Stimulated activated CD8-positive, alpha-beta memory T cell treated with anti-CD3 and anti-CD28 coated beads, Interleukin-4, amount 100 ng/mL, for 48 hours (primary cell): ENCODE data around the gene MBD3.
A peak's percentile ranks its signal among the peaks of the same experiment; 100 is the strongest.
"Not testable (repeated sequence)": the region's sequence is repeated elsewhere in the genome, so short reads cannot be mapped to it uniquely, and the experiment has no call there.

ENCODE experiments used
- DNase-seq: peaks from one replicate; pipeline ENCODE4 v3.0.0-alpha.2; 2020

Gene MBD3, protein sequence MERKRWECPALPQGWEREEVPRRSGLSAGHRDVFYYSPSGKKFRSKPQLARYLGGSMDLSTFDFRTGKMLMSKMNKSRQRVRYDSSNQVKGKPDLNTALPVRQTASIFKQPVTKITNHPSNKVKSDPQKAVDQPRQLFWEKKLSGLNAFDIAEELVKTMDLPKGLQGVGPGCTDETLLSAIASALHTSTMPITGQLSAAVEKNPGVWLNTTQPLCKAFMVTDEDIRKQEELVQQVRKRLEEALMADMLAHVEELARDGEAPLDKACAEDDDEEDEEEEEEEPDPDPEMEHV

GRCh38 chr19:1592755-1593500 is at the start of gene MBD3:
MBD3 (minus strand) TSS chr19:1592865; CDS start chr19:1592631, 234 bp downstream.
- peak; percentile 88 for DNase-seq

- DNase-seq = not testable (repeated sequence)
These were observed 48.3 kb upstream of the MBD3 start for GRCh38 chr19:1640893-1641448.

- DNase-seq = no peak
These were observed 43.9 kb upstream of the MBD3 start for GRCh38 chr19:1636325-1637236.

DNA sequence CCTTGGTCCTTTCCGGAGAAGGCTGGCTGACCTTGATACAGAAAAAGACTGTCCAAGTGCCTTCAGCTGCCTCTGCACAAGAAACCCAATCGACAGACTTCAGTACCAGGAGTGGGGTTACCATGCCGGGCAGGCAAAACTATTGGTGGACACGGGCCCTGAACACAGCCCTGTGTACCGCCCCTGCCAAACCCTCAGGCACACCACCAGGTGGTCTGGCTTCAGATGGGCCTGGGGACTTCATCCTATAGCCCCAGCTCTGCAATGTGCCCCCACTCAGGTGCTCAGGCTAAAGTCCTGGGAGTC is 42.2 kb upstream of the MBD3 start:
- DNase-seq = no peak

GRCh38 chr19:1634242-1634937 is 41.7 kb upstream of the MBD3 start:
- no peak for DNase-seq

GRCh38 chr19:1633269-1633826 is 40.7 kb upstream of the MBD3 start:
- DNase-seq = no peak

GRCh38 chr19:1632462-1633268 is 40.0 kb upstream of the MBD3 start:
- DNase-seq = no peak

- DNase-seq = no peak
These were observed 39.0 kb upstream of the MBD3 start for GRCh38 chr19:1631557-1632100.

GRCh38 chr19:1630811-1631210 is 38.1 kb upstream of the MBD3 start:
- DNase-seq = no peak

DNA sequence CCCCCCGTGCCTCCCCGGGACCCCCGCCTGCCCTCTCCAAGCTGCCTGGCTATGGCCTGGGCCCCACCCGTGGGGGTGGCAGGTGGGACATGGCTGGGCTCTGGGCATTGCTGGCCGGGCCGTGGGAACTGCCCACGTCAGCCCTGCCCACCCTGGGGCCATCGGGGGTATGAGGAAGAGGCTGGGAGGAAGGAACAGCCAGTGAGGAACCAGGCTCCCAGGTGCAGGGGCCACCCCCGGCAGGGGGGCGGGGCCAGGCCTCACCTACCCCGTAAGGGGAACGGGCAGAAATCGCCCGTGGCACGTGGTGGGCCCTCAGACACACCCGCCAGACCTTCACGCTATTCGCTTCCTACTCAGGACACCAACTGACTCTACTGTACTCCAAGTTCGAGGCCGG is 37.3 kb upstream of the MBD3 start:
- no peak for DNase-seq

GRCh38 chr19:1629256-1629808 is 36.7 kb upstream of the MBD3 start:
- no peak for DNase-seq

DNA sequence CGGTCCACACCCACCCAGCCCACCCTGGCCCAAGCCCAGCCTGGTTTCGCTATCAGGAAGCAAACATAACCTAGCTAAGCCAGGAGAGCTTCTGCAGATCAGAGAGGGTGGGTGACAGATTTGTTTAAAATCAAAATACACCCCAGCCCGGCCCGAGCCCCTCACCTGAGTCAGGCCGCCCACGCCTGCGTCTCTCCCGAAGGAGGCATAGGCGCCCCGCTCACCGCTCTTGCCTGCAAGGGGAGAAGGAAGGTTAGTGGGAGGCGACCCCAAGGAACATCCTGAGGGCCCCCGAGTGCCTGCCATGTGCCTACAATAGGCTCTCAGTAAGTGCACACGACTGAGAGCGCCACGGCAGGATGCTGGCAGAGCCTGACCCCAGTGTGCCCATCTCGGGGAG is 34.5 kb upstream of the MBD3 start:
- DNase-seq = no peak

DNA sequence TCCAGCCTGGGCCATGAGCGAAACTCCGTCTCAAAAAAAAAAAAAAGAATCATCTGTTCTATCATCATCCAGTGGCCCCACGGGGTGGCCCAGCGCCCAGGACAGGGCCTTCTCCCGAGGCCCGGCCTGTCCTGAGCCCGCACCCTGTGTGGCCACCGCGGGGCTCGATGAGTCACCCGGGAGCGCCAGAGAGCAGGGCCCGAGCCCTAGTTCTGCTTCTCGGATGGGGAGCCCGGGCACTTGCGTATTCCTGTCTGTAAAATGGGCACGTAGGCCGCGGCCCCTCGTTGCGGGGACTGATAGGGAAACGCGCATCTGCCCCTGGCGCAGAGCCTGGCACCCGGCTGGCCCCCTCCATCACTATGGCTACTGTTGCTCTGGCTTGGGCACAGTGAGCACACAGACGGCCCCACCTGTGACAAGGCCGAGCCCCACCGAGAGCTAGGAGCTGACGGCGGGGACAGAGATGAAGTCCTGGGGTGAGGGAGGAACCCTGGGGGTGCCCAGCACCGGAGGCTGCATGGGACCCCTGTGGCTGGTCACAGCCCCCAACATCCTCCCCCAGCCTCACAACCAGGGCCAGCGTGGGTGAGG is 33.8 kb upstream of the MBD3 start:
- no peak for DNase-seq

DNA sequence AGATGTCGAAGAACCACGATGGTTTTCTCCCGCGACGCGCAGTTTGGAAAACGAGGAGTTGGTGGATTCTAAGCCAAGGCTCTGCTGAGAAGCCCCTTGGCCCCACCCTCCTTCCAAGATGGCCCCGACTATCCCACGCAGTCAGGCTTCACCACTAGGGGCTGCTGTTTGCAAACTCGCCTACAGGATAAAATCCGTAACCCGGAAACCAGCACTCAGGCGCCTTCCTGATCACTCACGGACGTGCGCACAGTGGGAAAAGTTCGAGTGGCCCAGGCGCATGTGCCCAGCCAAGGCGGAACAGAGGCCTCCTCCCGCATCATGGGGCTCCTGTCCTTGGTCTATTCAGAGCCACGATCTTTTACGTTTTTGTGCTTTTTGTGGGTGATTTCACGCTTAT is 31.8 kb upstream of the MBD3 start:
- DNase-seq = peak; percentile 73

- DNase-seq = no peak
These were observed 29.9 kb upstream of the MBD3 start for GRCh38 chr19:1622541-1622940.

GRCh38 chr19:1622007-1622406 is 29.3 kb upstream of the MBD3 start:
- DNase-seq = no peak

DNA sequence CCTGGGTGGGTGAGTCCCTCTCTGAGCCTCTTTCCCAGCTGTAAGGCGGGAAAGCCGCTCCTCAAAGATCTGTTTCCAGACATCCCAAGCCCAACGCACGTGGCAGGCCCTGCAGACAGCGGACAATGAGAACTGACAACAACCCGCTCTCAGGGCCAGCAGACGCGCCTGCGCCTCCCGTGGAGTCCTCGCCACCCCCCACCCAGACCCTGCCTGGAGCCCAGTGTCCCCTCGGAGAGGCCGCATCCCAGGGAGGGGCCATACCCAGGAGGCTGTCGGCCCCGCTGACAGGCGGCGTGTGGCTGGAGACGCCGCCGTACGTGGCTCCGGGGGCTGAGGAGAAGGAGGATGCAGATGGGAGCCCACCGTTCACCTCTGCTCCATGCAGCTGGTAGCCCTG is 28.9 kb upstream of the MBD3 start:
- DNase-seq = no peak

GRCh38 chr19:1621021-1621420 is 28.4 kb upstream of the MBD3 start:
- DNase-seq = no peak

DNA sequence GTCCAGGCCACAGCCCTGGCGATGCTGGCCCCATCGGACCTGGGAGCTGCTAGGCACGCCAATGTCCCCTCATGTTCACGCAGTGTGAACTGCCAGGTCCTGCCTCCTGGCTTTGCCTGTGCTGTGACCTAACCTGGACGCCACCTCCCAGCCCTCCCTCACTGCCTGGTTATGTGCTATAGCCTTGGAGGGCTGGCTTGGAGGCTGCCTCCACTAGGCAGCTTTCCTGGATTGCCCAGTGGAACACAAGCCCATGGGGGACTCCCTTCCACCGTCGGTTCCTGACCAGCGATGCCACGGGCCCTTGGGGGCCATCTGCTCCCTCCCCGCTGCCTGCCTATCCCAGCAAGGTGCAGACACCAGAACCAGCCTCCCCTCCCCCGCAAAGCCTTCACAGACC is 27.8 kb upstream of the MBD3 start:
- no peak for DNase-seq

DNA sequence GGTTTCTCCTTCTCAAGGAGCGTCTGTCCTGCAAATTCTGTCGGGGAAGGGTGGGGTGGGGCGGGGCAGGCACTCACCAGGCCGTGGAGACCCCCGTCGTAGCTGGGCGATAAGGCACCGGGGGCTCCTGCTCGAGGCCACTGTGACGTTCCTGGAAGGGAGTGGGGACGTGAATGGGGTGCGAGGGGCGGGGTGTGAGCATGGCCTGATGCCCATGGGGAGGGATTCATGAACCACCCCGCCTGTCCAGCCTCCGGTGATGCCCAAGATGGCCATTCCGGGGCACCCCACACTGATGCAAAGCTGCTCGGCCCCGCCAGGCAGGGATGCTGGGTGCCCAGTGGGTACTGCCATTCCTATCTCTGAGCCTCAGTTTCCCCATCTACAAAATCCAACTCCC is 27.0 kb upstream of the MBD3 start:
- DNase-seq = no peak

GRCh38 chr19:1619094-1619439 is 26.4 kb upstream of the MBD3 start:
- DNase-seq = no peak
